H9 (cell line): ENCODE results near the gene ARHGAP4. TPM values are rescaled to one million over a fixed set of nuclear protein-coding genes. Genes with fewer than 3 reads are reported as not detected.

Source experiments
- DNase-seq: peaks from one replicate; pipeline ENCODE4 v3.0.0-alpha.2; 2017
- H2AFZ ChIP-seq: one replicate; pipeline ENCODE4 v1.6.1; 2013; ENCODE audit warnings: mild to moderate bottlenecking, low read length, control low read depth, moderate library complexity
- H2AK5ac ChIP-seq: 2 replicates; pipeline ENCODE4 v1.6.1; 2013; ENCODE audit warnings: low read length, control low read depth, mixed read lengths; ENCODE audit not compliant: insufficient read length
- H2BK120ac ChIP-seq: one replicate; pipeline ENCODE4 v1.6.1; 2013; ENCODE audit warnings: low read depth, mild to moderate bottlenecking, low read length, control low read depth, inconsistent platforms; ENCODE audit not compliant: poor library complexity, severe bottlenecking
- H2BK12ac ChIP-seq: 2 replicates; pipeline ENCODE4 v1.6.1; 2013; ENCODE audit warnings: low read length, control low read depth, mixed read lengths, low read depth; ENCODE audit not compliant: insufficient read length
- H2BK15ac ChIP-seq: 2 replicates; pipeline ENCODE4 v1.6.1; 2013; ENCODE audit warnings: low read depth, low read length, control low read depth
- H2BK20ac ChIP-seq: one replicate; pipeline ENCODE4 v1.6.1; 2013; ENCODE audit warnings: low read depth, mild to moderate bottlenecking, low read length, control low read depth, inconsistent platforms; ENCODE audit not compliant: poor library complexity, severe bottlenecking
- H2BK5ac ChIP-seq: 2 replicates; pipeline ENCODE4 v1.6.1; 2013; ENCODE audit warnings: low read length, control low read depth, mixed read lengths; ENCODE audit not compliant: insufficient read length
- H3K14ac ChIP-seq: 2 replicates; pipeline ENCODE4 v1.6.1; 2013; ENCODE audit warnings: low read length, control low read depth; ENCODE audit not compliant: insufficient read depth
- H3K18ac ChIP-seq: 2 replicates; pipeline ENCODE4 v1.6.1; 2013; ENCODE audit warnings: low read depth, mild to moderate bottlenecking, mixed read lengths, low read length, control low read depth; ENCODE audit not compliant: insufficient read length
- H3K23ac ChIP-seq: 2 replicates; pipeline ENCODE4 v1.6.1; 2013; ENCODE audit warnings: low read length, control low read depth, mixed read lengths, low read depth; ENCODE audit not compliant: insufficient read length
- H3K23me2 ChIP-seq: 2 replicates; pipeline ENCODE4 v1.6.1; 2013; ENCODE audit warnings: low read depth, mild to moderate bottlenecking, mixed read lengths, low read length, control low read depth; ENCODE audit not compliant: insufficient read length, poor library complexity, severe bottlenecking
- H3K27ac ChIP-seq: 2 replicates; pipeline ENCODE4 v1.5.1; 2013; ENCODE audit warnings: low read length, control low read depth, mixed read lengths, low read depth; ENCODE audit not compliant: insufficient read length
- H3K27me3 ChIP-seq: 2 replicates; pipeline ENCODE4 v1.6.1; 2013; ENCODE audit warnings: low read length, control low read depth, inconsistent platforms; ENCODE audit not compliant: insufficient read depth
- H3K4ac ChIP-seq: 2 replicates; pipeline ENCODE4 v1.6.1; 2013; ENCODE audit warnings: low read depth, mild to moderate bottlenecking, control low read depth, inconsistent platforms, low read length, moderate library complexity
- H3K4me1 ChIP-seq: 2 replicates; pipeline ENCODE4 v1.6.1; 2013; ENCODE audit warnings: low read length, control low read depth, inconsistent platforms; ENCODE audit not compliant: insufficient read depth
- H3K4me2 ChIP-seq: 2 replicates; pipeline ENCODE4 v1.6.1; 2013; ENCODE audit warnings: low read length, control low read depth, mixed read lengths; ENCODE audit not compliant: insufficient read length, insufficient read depth
- H3K56ac ChIP-seq: 2 replicates; pipeline ENCODE4 v1.6.1; 2013; ENCODE audit warnings: low read depth, mild to moderate bottlenecking, mixed read lengths, low read length, control low read depth; ENCODE audit not compliant: insufficient read length
- H3K79me1 ChIP-seq: 2 replicates; pipeline ENCODE4 v1.6.1; 2013; ENCODE audit warnings: low read depth, mild to moderate bottlenecking, moderate library complexity, low read length, control low read depth, inconsistent platforms; ENCODE audit not compliant: insufficient read depth, poor library complexity, severe bottlenecking
- H3K79me2 ChIP-seq: 2 replicates; pipeline ENCODE4 v1.6.1; 2013; ENCODE audit warnings: low read length, control low read depth, inconsistent platforms; ENCODE audit not compliant: insufficient read depth
- H3K9ac ChIP-seq: 2 replicates; pipeline ENCODE4 v1.6.1; 2013; ENCODE audit warnings: low read length, control low read depth, mixed read lengths; ENCODE audit not compliant: insufficient read length; ENCODE audit errors: extremely low read depth
- H3K9me3 ChIP-seq: one replicate; pipeline ENCODE4 v1.6.1; 2013; ENCODE audit warnings: low read depth, low read length, inconsistent platforms; ENCODE audit not compliant: control insufficient read depth
- H3T11ph ChIP-seq: one replicate; pipeline ENCODE4 v1.6.1; 2013; ENCODE audit warnings: mild to moderate bottlenecking, low read length, control low read depth, inconsistent platforms
- H4K20me1 ChIP-seq: one replicate; pipeline ENCODE4 v1.6.1; 2013; ENCODE audit not compliant: control insufficient read depth, insufficient read length, insufficient read depth
- H4K5ac ChIP-seq: 2 replicates; pipeline ENCODE4 v1.6.1; 2013; ENCODE audit warnings: low read depth, mild to moderate bottlenecking, mixed read lengths, low read length, control low read depth; ENCODE audit not compliant: insufficient read length
- H4K8ac ChIP-seq: replicated peaks from 2 replicates; pipeline ENCODE4 v1.6.1; 2013; ENCODE audit warnings: low read length, control low read depth, mixed read lengths, low read depth; ENCODE audit not compliant: insufficient read length
- H4K91ac ChIP-seq: 2 replicates; pipeline ENCODE4 v1.6.1; 2013; ENCODE audit warnings: low read depth, mild to moderate bottlenecking, moderate library complexity, mixed read lengths, low read length, control low read depth; ENCODE audit not compliant: insufficient read length
- H3K27ac Mint-ChIP-seq, 3 experiments: 2 replicates in 2 of 3; 3 replicates in 1 of 3; pipeline ENCODE4 v1.8.0; 2020 to 2021; ENCODE audit warnings: mixed read lengths in 3 of 3, mild to moderate bottlenecking in 1 of 3, moderate library complexity in 1 of 3
- H3K27me3 Mint-ChIP-seq: 2 replicates; pipeline ENCODE4 v1.8.0; 2021; ENCODE audit warnings: low read depth, mild to moderate bottlenecking, moderate library complexity, mixed read lengths
- H3K36me3 Mint-ChIP-seq, 3 experiments: 2 replicates in 2 of 3; 3 replicates in 1 of 3; pipeline ENCODE4 v1.8.0; 2020 to 2021; ENCODE audit warnings: low read depth in 3 of 3, mixed read lengths in 3 of 3; ENCODE audit not compliant: insufficient read depth in 1 of 3
- H3K4me1 Mint-ChIP-seq, 2 experiments: 2 replicates each; pipeline ENCODE4 v1.8.0; 2020; ENCODE audit warnings: mixed read lengths in 2 of 2
- H3K4me3 Mint-ChIP-seq, 2 experiments: 2 replicates in 1 of 2; 3 replicates in 1 of 2; pipeline ENCODE4 v1.8.0; 2020 to 2021; ENCODE audit warnings: mild to moderate bottlenecking in 2 of 2, mixed read lengths in 2 of 2, moderate library complexity in 1 of 2
- H3K9me3 Mint-ChIP-seq, 2 experiments: 2 replicates in 1 of 2; 3 replicates in 1 of 2; pipeline ENCODE4 v1.8.0; 2020; ENCODE audit warnings: mild to moderate bottlenecking in 2 of 2, mixed read lengths in 2 of 2, moderate library complexity in 1 of 2
- CTCF ChIP-seq: fragments of 200-600 bp; sonication (generic); conservative IDR thresholded peaks from 3 replicates; pipeline ENCODE4 v1.8.0; 2021; ENCODE audit warnings: antibody characterized with exemption, mild to moderate bottlenecking
- WGBS: extraction: QIAGEN DNeasy Blood & Tissue Kit; methylation state at CpG from one replicate; pipeline ENCODE4 v1.1.7; 2013; ENCODE audit warnings: missing lambda C conversion rate, low lambda C conversion rate, mixed read lengths; ENCODE audit not compliant: insufficient read length; ENCODE audit errors: extremely low coverage; 5-methylcytosine and 5-hydroxymethylcytosine counted together
- total RNA-seq: library from RNA; stranded (reverse); gene quantifications from 2 replicates; pipeline ENCODE4 v1.2.1, GENCODE V29; 2021

ARHGAP4 gene
- total RNA-seq, 1 experiment from 2014 or later, result 37.8 TPM

GRCh38 chrX:153913701-153914100 lies 12.4 kb downstream of the ARHGAP4 start:
- no peak overlapping the region for H3T11ph ChIP-seq
- H3K27me3 ChIP-seq, result no peaks in the 10 kb centered on the region
- Mint-ChIP-seq H3K9me3 (peaks cover 59 to 68% of the 10 kb centered on the region in 2 experiments), H3K4me3 (no peak overlapping the region), H3K36me3 (peaks cover 11 to 48% (median 29%) of the 10 kb centered on the region in 3 experiments), H3K27ac (no peak overlapping the region), H3K4me1 (0 out of 4 replicates have a peak, but pooled peaks cover 0 to 3% of the 10 kb centered on the region in 2 experiments), H3K27me3 (no peaks in the 10 kb centered on the region)
- H2BK120ac ChIP-seq, result no peak overlapping the region
- no peaks in the 10 kb centered on the region for H3K23me2 ChIP-seq
- H3K4ac ChIP-seq, result no peak overlapping the region
- H2BK20ac ChIP-seq, result no peak overlapping the region
- H3K56ac ChIP-seq, result no peak overlapping the region
- H2BK15ac ChIP-seq, result no peak overlapping the region
- H3K27ac ChIP-seq, result no peak overlapping the region
- no peak overlapping the region for H2AFZ ChIP-seq
- no peak overlapping the region for H3K14ac ChIP-seq
- no peak overlapping the region for H3K18ac ChIP-seq
- H2BK12ac ChIP-seq, result no peak overlapping the region
- H4K91ac ChIP-seq, result no peak overlapping the region
- no CpG with 5 or more reads among the region's 17 CpGs for WGBS
- peaks cover 20% of the 10 kb centered on the region for H3K9me3 ChIP-seq
- no peak overlapping the region for H2BK5ac ChIP-seq
- no peaks in the 10 kb centered on the region for H3K4me1 ChIP-seq
- H4K5ac ChIP-seq, result no peak overlapping the region
- no peak for TF ChIP-seq CTCF
- no peak for DNase-seq
- no peak overlapping the region for H3K23ac ChIP-seq
- no peaks in the 10 kb centered on the region for H3K79me1 ChIP-seq
- no peaks in the 10 kb centered on the region for H3K79me2 ChIP-seq
- no peak overlapping the region for H3K4me2 ChIP-seq
- H2AK5ac ChIP-seq, result no peak overlapping the region
- no peak overlapping the region for H4K8ac ChIP-seq
- H3K9ac ChIP-seq, result no peak overlapping the region
- H4K20me1 ChIP-seq, result no peaks in the 10 kb centered on the region
